Measurements from ENCODE around the gene TRPC3.

Gene TRPC3

DNA sequence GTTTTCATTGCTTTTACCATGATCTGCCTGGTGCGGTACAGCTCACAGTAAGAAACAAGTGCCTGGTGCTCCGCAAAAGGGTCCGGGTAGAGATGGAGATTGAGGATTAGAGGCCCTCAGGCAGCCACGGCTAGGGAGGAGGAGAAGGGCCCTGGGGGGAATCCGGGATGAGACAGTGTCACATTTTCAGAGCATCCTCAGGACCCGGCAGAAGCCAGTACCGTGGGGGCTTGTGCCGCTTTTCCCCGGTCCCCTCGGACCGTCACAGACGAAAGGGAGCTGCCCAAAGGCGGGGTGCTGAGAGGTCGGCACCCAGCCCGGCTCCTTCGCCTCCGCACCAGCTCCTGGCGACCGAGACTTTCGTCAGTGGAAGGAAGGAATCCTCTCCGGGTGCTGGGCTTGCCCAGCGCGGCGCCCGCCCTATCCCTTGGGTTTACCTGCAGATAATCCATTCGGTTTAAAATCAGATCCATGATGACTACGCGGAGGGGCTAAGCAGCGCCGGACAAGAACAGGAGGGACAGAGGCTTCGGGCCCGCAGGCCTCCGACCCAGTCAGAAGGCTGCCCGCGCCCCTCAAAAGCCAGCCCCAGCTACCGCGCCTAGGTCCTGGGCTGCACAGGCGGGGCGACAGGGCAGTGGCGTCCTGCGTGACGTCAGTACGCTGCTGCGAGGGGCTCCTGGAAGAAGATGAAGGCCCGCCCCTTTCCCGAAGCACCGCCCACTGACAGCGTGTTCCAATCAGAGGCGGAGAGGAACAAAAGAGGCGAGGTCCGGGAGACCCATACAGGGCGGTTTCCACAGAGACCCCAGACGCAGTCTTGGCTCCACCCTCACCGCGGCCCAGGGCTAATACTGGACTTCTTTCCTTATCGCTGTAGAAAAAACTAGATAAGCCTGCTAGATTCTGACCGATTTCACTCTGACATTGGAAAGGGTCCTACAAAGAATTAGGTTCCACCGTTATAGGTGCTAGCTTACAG is 81.7 kb downstream of the TRPC3 start, which contains the start of gene BBS7:
Gene BBS7, minus strand, starts transcription at position 634 of the 982 bp plus-strand sequence. Its CDS starts 161 bp downstream, at position 473.
- DNase-seq, result peak; percentile 54 to 92

DNA sequence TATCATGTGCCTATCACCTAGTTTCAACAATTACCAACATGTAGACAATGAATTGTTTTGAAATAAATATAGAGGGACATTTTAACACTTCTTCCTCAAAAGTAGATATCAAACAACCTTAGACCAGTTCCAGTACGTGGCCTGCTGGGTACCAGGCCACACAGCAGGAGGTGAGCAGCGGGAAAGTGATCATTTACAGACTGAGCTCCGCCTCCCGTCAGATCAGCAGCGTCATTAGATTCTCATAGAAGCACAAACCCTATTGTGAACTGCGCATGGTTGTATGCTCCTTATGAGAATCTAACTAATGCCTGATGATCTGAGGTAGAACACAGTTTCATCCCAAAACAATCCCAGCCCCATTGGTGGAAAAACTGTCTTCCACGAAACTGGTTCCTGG is 88.1 kb downstream of the TRPC3 start:
- DNase-seq, result no peak

DNA sequence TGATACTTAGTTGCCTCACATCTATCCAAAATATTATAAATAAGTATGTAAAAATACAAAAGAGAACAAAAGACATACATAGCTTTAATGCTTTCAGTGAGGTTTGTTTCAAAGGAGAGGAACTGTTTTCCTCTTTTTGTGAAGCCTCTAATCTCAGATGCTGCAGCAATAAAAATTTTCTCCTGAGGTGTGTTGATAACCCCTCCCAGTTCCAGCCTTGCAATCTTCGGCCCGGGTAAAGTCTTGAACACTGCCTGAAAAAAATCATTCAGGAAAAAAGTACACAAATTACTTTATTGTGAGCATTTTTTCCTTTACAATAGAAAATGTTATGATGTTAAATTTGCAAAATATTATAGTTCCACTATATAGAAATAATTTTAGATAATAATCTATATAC is 90.4 kb downstream of the TRPC3 start:
- DNase-seq, result no peak

DNA sequence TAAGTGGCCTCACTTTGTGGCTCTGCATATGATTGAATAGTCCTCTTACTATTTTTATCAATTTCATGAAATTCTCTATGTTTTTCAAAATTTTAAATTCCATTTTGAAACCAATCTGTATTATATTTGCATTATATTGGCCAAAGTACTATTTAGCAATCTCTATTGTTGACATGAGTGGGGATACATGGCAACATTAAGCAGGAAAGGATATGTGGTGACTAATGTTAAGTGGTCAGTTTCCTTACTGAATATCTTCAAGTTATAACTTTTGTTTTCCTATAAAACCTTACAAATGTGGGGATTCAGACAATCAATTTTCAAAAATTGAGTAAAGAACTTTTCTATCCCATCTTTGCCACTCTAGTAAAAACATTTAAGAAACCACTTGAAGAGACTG is 91.7 kb downstream of the TRPC3 start:
- no peak for DNase-seq

DNA sequence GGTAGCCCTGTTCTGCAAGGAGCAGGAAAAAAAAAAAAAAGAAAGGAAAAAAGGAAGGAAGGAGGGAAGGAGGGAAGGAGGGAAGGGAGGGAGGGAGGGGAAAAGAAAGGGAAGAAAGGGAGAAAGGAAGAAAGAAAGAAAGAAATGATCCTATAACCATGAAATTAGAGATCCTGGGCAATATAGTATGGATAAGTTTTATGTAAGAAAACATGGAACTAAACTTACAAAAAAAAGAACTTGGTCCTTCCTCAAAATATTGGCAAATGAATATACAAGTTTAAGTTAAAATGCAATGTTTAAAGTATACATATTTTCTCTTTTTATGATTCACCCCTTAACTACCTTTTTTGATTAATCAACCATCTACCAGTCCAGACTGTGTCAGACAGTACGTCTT is 100.5 kb downstream of the TRPC3 start:
- no peak for DNase-seq

DNA sequence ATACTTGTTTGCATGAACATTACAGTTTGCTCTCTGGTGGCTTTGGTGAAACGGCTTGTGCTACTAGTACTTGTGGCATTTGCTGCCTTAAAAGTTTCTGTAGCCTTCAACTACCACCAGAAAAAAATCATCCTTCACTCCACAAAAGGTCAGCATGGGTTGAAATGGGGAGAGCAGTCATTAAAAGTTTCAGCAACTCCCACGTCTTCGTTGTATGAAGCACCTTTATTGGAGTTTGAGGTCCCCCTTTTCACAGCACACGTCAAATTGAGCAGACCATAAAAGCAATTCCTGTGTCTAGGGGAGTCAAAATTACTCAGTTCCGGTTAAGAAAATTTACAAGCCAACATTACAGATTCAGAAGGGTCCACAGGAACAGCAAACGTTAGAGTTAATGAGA is 105.2 kb downstream of the TRPC3 start:
- no peak for DNase-seq

DNA sequence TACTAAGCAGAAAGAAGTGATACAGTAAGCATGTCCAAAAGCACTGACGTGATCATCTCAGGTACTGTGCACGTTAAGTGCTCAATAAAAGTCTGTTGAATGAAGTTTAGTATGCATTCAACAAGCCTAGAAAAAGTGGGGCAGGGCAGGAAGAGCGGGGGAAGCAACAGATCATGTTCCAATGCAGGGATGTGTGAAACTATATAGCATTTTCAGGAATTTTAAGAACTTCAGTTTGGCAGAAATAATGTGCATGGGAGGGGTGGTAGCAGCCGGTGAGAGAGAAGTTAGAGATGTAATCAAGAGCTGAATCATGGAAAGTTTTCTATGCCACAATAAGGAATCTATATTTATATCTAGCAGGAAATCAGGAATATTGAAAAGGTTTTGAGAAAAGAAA is 109.0 kb downstream of the TRPC3 start:
- no peak for DNase-seq

DNA sequence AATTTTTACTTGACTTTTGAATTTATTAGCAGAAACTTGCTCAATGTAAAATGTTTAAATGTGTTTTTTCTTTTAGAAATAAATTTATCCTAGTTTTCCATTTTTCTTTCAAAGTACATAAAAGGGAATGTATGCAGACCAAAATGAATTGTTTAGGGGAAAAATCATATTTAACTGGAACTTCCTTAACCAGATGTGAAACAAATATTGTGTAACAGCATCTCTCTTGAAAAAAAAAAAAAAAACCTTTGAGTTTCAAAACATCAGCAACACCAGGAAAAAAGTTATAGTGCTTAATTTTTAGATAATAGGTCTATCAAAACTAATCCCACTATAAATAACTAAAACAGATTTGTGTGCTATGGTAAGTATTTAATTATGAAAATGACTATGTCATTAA is 113.7 kb downstream of the TRPC3 start:
- no peak for DNase-seq

DNA sequence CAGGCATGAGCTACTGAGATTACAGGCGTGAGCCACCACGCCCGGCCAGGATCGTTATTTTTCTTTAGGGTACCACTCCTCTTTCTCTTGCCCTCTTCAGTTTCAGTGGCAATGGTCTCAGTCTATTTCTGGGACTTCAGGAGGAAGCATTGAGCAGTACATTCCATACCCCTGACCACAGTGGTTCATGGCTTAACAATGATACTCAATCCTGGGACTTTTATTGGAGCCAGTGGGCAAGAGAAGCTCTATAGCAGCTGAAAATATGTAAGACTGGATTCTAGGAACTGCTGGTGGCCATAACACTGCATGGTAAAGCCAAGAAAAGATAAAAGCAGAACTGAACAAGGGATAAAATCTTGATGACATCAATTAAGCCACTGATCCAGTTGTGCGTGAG is 122.3 kb downstream of the TRPC3 start:
- no peak for DNase-seq
